Liver (tissue), 9 donors: ENCODE data around the gene FASTKD1. TPM values are rescaled to one million over a fixed set of nuclear protein-coding genes. Genes with fewer than 3 reads are reported as not detected.

Experiments used
- DNase-seq: peaks from one replicate; pipeline ENCODE4 v3.0.0-alpha.2; 2017; ENCODE audit warnings: low spot score
- H3K27ac ChIP-seq, 2 donors: one replicate each; pipeline ENCODE4 v1.7.0; 2013; ENCODE audit warnings: inconsistent platforms in 2 of 2, low read length in 2 of 2, control low read depth in 1 of 2, low read depth in 1 of 2, mild to moderate bottlenecking in 1 of 2
- H3K27me3 ChIP-seq, 4 donors: one replicate each; pipeline versions ENCODE4 v1.6.1 to v1.7.0; 2013; ENCODE audit warnings: low read length in 3 of 4, inconsistent platforms in 1 of 4, mild to moderate bottlenecking in 1 of 4, moderate library complexity in 1 of 4; ENCODE audit not compliant: control insufficient read depth in 4 of 4, insufficient read depth in 4 of 4
- H3K36me3 ChIP-seq, 4 donors: one replicate each; pipeline versions ENCODE4 v1.6.1 to v1.7.0; 2013; ENCODE audit warnings: low read length in 3 of 4, mild to moderate bottlenecking in 3 of 4, low read depth in 1 of 4, moderate library complexity in 1 of 4; ENCODE audit not compliant: control insufficient read depth in 4 of 4, insufficient read depth in 3 of 4
- H3K4me1 ChIP-seq, 4 donors: one replicate each; pipeline versions ENCODE4 v1.6.1 to v1.7.0; 2013; ENCODE audit warnings: low read length in 3 of 4, mild to moderate bottlenecking in 3 of 4, moderate library complexity in 1 of 4; ENCODE audit not compliant: control insufficient read depth in 4 of 4, insufficient read depth in 4 of 4
- H3K4me3 ChIP-seq, 3 donors: one replicate each; pipeline versions ENCODE4 v1.6.1 to v1.7.0; 2013; ENCODE audit warnings: low read length in 3 of 3, control low read depth in 1 of 3, low read depth in 1 of 3, mild to moderate bottlenecking in 1 of 3
- H3K9ac ChIP-seq, 2 donors: one replicate each; pipeline ENCODE4 v1.7.0; 2013; ENCODE audit warnings: low read length in 2 of 2, mild to moderate bottlenecking in 2 of 2, moderate library complexity in 2 of 2, control low read depth in 1 of 2, low read depth in 1 of 2
- H3K9me3 ChIP-seq, 4 donors: one replicate each; pipeline versions ENCODE4 v1.6.1 to v1.7.0; 2013; ENCODE audit warnings: low read length in 3 of 4; ENCODE audit not compliant: control insufficient read depth in 4 of 4
- EGR1 ChIP-seq, 2 donors: IDR thresholded peaks; 2 replicates each; pipeline ENCODE4 v1.6.1; 2016 to 2018; ENCODE audit warnings: antibody characterized with exemption in 2 of 2, low read depth in 2 of 2
- FOXA1 ChIP-seq: IDR thresholded peaks from 2 replicates; pipeline ENCODE4 v1.6.1; 2016; ENCODE audit warnings: antibody characterized with exemption
- FOXA2 ChIP-seq: IDR thresholded peaks from 2 replicates; pipeline ENCODE4 v1.6.1; 2016; ENCODE audit warnings: antibody characterized with exemption
- GABPA ChIP-seq, 2 donors: IDR thresholded peaks in 1 of 2; conservative IDR thresholded peaks in 1 of 2; 2 replicates each; pipeline ENCODE4 v1.6.1; 2016; ENCODE audit warnings: antibody characterized with exemption in 2 of 2, mild to moderate bottlenecking in 1 of 2, moderate library complexity in 1 of 2
- HNF4A ChIP-seq, 2 donors: conservative IDR thresholded peaks; 2 replicates each; pipeline ENCODE4 v1.6.1; 2016; ENCODE audit warnings: antibody characterized with exemption in 2 of 2, mild to moderate bottlenecking in 2 of 2
- HNF4G ChIP-seq: IDR thresholded peaks from 2 replicates; pipeline ENCODE4 v1.6.1; 2016; ENCODE audit warnings: antibody characterized with exemption
- JUND ChIP-seq, 2 donors: IDR thresholded peaks; 2 replicates each; pipeline ENCODE4 v1.6.1; 2016; ENCODE audit warnings: antibody characterized with exemption in 2 of 2
- NR2F2 ChIP-seq: IDR thresholded peaks from 2 replicates; pipeline ENCODE4 v1.6.1; 2016; ENCODE audit warnings: antibody characterized with exemption
- RAD21 ChIP-seq, 2 donors: IDR thresholded peaks; 2 replicates each; pipeline ENCODE4 v1.6.1; 2016; ENCODE audit warnings: antibody characterized with exemption in 2 of 2, mild to moderate bottlenecking in 2 of 2
- RXRA ChIP-seq, 2 donors: IDR thresholded peaks; 2 replicates each; pipeline ENCODE4 v1.6.1; 2017 to 2018; ENCODE audit warnings: antibody characterized with exemption in 2 of 2, mild to moderate bottlenecking in 1 of 2
- SP1 ChIP-seq: IDR thresholded peaks from 2 replicates; pipeline ENCODE4 v1.6.1; 2018; ENCODE audit warnings: antibody characterized with exemption, mild to moderate bottlenecking
- TAF1 ChIP-seq: conservative IDR thresholded peaks from 2 replicates; pipeline ENCODE4 v1.6.1; 2016; ENCODE audit warnings: antibody characterized with exemption, mild to moderate bottlenecking
- YY1 ChIP-seq: IDR thresholded peaks from 2 replicates; pipeline ENCODE4 v1.6.1; 2016; ENCODE audit warnings: antibody characterized with exemption, mild to moderate bottlenecking
- WGBS: extraction: QIAGEN DNeasy Blood & Tissue Kit; methylation state at CpG from one replicate; pipeline ENCODE4 v1.1.7; 2013; 5-methylcytosine and 5-hydroxymethylcytosine counted together
- polyA plus RNA-seq, 2 donors: library from polyadenylated mRNA; stranded (reverse) in 1 of 2; unstranded in 1 of 2; fragments of 200-250 nt in 1 of 2; fragments of >200 nt in 1 of 2; fragmentation: Nextera tagmentation in 1 of 2; extraction: Ambion mirVana in 1 of 2; gene quantifications; one replicate each; pipeline versions ENCODE4 v1.2.1 to v1.2.3, GENCODE V29; 2013 to 2015
- total RNA-seq, 2 donors: library from RNA; depleted of rRNA; stranded (reverse); fragments of >200 nt; gene quantifications; one replicate each; pipeline ENCODE4 v1.2.3, GENCODE V29; 2014
- TF ChIP-seq, protein P1 (sequence below): IDR thresholded peaks from 2 replicates; pipeline ENCODE4 v1.6.1; 2016; ENCODE audit warnings: antibody characterized with exemption, mild to moderate bottlenecking
- TF ChIP-seq, protein P2 (sequence below): fragments of 150-350 bp; IDR thresholded peaks from 2 replicates; pipeline ENCODE4 v1.5.1; 2017; ENCODE audit warnings: improper control_type of control experiment, low read depth, low read length; ENCODE audit not compliant: missing input control
- TF ChIP-seq, protein P3 (sequence below): IDR thresholded peaks from 2 replicates; pipeline ENCODE4 v1.6.1; 2016; ENCODE audit warnings: antibody characterized with exemption
- TF ChIP-seq, protein P4 (sequence below): IDR thresholded peaks from 2 replicates; pipeline ENCODE4 v1.6.1; 2016; ENCODE audit warnings: antibody characterized with exemption
- TF ChIP-seq, protein P5 (sequence below): IDR thresholded peaks from 2 replicates; pipeline ENCODE4 v1.6.1; 2016; ENCODE audit warnings: antibody characterized with exemption
- donor health status: healthy.
- donor health status: healthy.
- donor health status: healthy.
- donor health status: healthy.
- donor health status: healthy.

Gene FASTKD1
- total and polyA plus RNA-seq, 4 donors, result 6.7 to 20.7 (median 16.2) TPM

DNA sequence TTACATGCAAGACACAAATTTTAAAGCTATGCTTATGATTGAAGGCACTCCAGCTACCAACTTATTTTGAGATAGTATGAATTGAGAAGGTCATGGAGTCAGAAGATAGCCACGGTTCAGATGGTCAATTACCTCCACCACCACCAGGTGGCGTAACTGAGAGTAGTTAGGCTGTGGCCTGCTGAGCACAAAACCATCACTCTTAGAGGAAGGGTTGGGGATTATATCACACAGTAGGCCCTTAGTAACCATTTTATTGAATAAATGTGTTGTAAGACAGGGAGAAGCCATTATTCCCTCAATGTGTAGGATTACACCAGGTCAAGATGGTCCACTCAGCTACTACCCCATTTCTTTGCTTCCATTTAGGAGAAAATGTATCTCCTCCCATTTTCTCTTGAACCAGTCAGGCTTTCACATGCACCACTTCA lies 45.4 kb downstream of the FASTKD1 start:
- Histone ChIP-seq H3K4me3 (no peak overlapping the region), H3K27me3 (no peaks in the 10 kb centered on the region), H3K4me1 (no peaks in the 10 kb centered on the region), H3K9ac (no peak overlapping the region), H3K36me3 (peaks cover 0 to 7% (median 3%) of the 10 kb centered on the region in 4 donors), H3K27ac (no peak overlapping the region), H3K9me3 (no peaks in the 10 kb centered on the region)
- peak; percentile 84 for DNase-seq
- WGBS, result 3% methylated on average over 2 of the region's 2 CpGs
- TF ChIP-seq RAD21 (IDR thresholded peaks at IDR 0.05) (peak; percentile 79 to 89), GABPA (IDR thresholded peaks at IDR 0.05 in 1 of 2, conservative IDR thresholded peaks at IDR 0.05 in 1 of 2) (no peak), EGR1 (IDR thresholded peaks at IDR 0.05; ENCODE audit: low read depth in 2 of 2) (no peak), SP1 (no peak)
- TF ChIP-seq, protein P1, sequence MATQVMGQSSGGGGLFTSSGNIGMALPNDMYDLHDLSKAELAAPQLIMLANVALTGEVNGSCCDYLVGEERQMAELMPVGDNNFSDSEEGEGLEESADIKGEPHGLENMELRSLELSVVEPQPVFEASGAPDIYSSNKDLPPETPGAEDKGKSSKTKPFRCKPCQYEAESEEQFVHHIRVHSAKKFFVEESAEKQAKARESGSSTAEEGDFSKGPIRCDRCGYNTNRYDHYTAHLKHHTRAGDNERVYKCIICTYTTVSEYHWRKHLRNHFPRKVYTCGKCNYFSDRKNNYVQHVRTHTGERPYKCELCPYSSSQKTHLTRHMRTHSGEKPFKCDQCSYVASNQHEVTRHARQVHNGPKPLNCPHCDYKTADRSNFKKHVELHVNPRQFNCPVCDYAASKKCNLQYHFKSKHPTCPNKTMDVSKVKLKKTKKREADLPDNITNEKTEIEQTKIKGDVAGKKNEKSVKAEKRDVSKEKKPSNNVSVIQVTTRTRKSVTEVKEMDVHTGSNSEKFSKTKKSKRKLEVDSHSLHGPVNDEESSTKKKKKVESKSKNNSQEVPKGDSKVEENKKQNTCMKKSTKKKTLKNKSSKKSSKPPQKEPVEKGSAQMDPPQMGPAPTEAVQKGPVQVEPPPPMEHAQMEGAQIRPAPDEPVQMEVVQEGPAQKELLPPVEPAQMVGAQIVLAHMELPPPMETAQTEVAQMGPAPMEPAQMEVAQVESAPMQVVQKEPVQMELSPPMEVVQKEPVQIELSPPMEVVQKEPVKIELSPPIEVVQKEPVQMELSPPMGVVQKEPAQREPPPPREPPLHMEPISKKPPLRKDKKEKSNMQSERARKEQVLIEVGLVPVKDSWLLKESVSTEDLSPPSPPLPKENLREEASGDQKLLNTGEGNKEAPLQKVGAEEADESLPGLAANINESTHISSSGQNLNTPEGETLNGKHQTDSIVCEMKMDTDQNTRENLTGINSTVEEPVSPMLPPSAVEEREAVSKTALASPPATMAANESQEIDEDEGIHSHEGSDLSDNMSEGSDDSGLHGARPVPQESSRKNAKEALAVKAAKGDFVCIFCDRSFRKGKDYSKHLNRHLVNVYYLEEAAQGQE, result no peak
- TF ChIP-seq, protein P2, sequence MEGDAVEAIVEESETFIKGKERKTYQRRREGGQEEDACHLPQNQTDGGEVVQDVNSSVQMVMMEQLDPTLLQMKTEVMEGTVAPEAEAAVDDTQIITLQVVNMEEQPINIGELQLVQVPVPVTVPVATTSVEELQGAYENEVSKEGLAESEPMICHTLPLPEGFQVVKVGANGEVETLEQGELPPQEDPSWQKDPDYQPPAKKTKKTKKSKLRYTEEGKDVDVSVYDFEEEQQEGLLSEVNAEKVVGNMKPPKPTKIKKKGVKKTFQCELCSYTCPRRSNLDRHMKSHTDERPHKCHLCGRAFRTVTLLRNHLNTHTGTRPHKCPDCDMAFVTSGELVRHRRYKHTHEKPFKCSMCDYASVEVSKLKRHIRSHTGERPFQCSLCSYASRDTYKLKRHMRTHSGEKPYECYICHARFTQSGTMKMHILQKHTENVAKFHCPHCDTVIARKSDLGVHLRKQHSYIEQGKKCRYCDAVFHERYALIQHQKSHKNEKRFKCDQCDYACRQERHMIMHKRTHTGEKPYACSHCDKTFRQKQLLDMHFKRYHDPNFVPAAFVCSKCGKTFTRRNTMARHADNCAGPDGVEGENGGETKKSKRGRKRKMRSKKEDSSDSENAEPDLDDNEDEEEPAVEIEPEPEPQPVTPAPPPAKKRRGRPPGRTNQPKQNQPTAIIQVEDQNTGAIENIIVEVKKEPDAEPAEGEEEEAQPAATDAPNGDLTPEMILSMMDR, result peak; percentile 77

DNA sequence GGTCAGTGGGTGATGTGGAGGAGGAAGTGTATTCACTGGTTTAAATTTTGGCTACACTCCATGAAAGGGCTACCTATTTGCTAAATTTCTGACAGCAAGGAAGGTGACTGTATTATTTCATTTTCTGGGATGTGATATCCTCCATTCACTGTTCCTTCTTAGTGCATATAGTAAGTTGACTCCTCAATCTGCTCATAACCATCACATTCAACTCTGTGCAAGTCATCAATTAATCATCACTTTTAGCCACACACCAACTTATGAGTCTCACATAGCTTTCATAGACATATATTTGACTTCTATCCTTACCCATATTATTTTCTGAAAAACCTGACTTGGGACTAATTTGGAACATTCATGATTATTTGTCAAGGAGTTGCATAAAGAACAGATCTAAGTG lies 47.2 kb downstream of the FASTKD1 start:
- H3K4me1 ChIP-seq, result no peaks in the 10 kb centered on the region
- TF ChIP-seq RAD21 (IDR thresholded peaks at IDR 0.05) (no peak), HNF4G (no peak), NR2F2 (no peak), EGR1 (IDR thresholded peaks at IDR 0.05; ENCODE audit: low read depth in 2 of 2) (no peak), FOXA1 (no peak), RXRA (IDR thresholded peaks at IDR 0.05) (no peak), JUND (IDR thresholded peaks at IDR 0.05) (no peak), HNF4A (conservative IDR thresholded peaks at IDR 0.05) (no peak), GABPA (IDR thresholded peaks at IDR 0.05 in 1 of 2, conservative IDR thresholded peaks at IDR 0.05 in 1 of 2) (no peak), TAF1 (no peak), FOXA2 (no peak), YY1 (no peak)
- TF ChIP-seq, protein P3, sequence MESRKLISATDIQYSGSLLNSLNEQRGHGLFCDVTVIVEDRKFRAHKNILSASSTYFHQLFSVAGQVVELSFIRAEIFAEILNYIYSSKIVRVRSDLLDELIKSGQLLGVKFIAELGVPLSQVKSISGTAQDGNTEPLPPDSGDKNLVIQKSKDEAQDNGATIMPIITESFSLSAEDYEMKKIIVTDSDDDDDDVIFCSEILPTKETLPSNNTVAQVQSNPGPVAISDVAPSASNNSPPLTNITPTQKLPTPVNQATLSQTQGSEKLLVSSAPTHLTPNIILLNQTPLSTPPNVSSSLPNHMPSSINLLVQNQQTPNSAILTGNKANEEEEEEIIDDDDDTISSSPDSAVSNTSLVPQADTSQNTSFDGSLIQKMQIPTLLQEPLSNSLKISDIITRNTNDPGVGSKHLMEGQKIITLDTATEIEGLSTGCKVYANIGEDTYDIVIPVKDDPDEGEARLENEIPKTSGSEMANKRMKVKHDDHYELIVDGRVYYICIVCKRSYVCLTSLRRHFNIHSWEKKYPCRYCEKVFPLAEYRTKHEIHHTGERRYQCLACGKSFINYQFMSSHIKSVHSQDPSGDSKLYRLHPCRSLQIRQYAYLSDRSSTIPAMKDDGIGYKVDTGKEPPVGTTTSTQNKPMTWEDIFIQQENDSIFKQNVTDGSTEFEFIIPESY, result no peak
- TF ChIP-seq, protein P2, result no peak
- TF ChIP-seq, protein P4, sequence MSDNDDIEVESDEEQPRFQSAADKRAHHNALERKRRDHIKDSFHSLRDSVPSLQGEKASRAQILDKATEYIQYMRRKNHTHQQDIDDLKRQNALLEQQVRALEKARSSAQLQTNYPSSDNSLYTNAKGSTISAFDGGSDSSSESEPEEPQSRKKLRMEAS, result no peak
- TF ChIP-seq, protein P1, result no peak
- TF ChIP-seq, protein P5, sequence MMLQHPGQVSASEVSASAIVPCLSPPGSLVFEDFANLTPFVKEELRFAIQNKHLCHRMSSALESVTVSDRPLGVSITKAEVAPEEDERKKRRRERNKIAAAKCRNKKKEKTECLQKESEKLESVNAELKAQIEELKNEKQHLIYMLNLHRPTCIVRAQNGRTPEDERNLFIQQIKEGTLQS, result no peak
- no peak overlapping the region for H3K4me3 ChIP-seq
- no peak overlapping the region for H3K9ac ChIP-seq
- no peaks in the 10 kb centered on the region for H3K27me3 ChIP-seq
- H3K9me3 ChIP-seq, result no peaks in the 10 kb centered on the region
- H3K27ac ChIP-seq, result no peak overlapping the region
- no peak for DNase-seq
- H3K36me3 ChIP-seq, result peaks cover 0 to 7% (median 3%) of the 10 kb centered on the region in 4 donors
